ENCODE measurements around the gene NAT8L.

DNA sequence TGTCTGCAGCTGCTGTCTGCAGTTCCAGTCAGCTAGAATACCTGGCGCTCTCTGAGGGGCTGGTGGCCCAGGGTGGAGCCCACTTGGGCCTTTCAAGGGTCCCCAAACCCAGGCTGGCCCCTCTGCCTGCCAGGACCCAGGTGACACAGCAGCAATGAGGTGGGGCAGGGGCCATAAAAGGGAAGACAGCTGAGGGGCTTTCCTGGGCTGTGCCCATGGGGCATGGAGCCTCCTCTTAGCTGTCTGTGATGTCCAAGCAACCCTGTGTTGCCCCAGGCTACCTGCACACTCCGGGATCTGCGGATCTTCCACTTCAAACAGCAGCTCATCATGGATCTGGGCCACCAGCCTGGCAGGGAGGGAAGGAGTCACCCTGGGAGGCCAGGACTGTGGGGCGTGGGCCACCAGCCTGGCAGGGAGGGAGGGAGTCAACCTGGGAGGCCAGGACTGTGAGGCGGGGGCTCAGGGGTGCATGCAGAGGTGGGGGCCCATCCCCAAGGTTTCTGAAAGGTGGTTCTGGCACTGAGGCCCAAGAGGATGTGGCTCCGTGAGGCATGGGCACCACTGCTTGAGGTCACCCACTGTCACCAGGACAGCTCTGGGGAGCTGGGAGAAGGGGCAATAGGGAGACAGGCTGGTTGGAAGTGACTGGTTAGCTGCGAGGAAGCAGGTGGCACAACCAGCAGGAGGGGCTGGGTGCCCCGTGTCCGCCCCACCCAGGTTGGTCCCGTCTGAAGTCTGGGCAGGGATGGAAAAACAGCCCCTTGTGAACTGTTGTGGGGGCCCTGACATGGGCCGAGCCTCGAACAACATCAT is 16.3 kb downstream of the NAT8L start:
- no peak for TF ChIP-seq POLR2A (IDR thresholded peaks at IDR 0.05)
- TF ChIP-seq, protein P1, sequence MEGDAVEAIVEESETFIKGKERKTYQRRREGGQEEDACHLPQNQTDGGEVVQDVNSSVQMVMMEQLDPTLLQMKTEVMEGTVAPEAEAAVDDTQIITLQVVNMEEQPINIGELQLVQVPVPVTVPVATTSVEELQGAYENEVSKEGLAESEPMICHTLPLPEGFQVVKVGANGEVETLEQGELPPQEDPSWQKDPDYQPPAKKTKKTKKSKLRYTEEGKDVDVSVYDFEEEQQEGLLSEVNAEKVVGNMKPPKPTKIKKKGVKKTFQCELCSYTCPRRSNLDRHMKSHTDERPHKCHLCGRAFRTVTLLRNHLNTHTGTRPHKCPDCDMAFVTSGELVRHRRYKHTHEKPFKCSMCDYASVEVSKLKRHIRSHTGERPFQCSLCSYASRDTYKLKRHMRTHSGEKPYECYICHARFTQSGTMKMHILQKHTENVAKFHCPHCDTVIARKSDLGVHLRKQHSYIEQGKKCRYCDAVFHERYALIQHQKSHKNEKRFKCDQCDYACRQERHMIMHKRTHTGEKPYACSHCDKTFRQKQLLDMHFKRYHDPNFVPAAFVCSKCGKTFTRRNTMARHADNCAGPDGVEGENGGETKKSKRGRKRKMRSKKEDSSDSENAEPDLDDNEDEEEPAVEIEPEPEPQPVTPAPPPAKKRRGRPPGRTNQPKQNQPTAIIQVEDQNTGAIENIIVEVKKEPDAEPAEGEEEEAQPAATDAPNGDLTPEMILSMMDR (IDR thresholded peaks at IDR 0.05): no peak
- no peak for TF ChIP-seq POLR2AphosphoS5 (IDR thresholded peaks at IDR 0.05)

All from sigmoid colon (tissue), 4 donors.